ENCODE data around the gene RAD9A.

The RAD9A gene

GRCh38 chr11:67374571-67375281, 17.1 kb upstream of the RAD9A start:
- no peaks in the 10 kb centered on the region for H3K9me3 ChIP-seq
- TF ChIP-seq, protein P1, sequence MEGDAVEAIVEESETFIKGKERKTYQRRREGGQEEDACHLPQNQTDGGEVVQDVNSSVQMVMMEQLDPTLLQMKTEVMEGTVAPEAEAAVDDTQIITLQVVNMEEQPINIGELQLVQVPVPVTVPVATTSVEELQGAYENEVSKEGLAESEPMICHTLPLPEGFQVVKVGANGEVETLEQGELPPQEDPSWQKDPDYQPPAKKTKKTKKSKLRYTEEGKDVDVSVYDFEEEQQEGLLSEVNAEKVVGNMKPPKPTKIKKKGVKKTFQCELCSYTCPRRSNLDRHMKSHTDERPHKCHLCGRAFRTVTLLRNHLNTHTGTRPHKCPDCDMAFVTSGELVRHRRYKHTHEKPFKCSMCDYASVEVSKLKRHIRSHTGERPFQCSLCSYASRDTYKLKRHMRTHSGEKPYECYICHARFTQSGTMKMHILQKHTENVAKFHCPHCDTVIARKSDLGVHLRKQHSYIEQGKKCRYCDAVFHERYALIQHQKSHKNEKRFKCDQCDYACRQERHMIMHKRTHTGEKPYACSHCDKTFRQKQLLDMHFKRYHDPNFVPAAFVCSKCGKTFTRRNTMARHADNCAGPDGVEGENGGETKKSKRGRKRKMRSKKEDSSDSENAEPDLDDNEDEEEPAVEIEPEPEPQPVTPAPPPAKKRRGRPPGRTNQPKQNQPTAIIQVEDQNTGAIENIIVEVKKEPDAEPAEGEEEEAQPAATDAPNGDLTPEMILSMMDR (IDR thresholded peaks at IDR 0.05): no peak
- peak overlapping the region; percentile 82 for H3K27ac ChIP-seq
- peaks cover 12% of the 10 kb centered on the region for H3K27me3 ChIP-seq
- H3K36me3 ChIP-seq: no peaks in the 10 kb centered on the region
- peaks cover 47 to 60% of the 10 kb centered on the region in 2 experiments for H3K4me1 ChIP-seq (ENCODE audit: control insufficient read depth in 1 of 2, insufficient read depth in 1 of 2, low read depth in 1 of 2, low read length in 1 of 2)
- H3K4me3 ChIP-seq (ENCODE audit: low read depth in 1 of 2, low read length in 1 of 2): peak overlapping the region; percentile 63 to 76

DNA sequence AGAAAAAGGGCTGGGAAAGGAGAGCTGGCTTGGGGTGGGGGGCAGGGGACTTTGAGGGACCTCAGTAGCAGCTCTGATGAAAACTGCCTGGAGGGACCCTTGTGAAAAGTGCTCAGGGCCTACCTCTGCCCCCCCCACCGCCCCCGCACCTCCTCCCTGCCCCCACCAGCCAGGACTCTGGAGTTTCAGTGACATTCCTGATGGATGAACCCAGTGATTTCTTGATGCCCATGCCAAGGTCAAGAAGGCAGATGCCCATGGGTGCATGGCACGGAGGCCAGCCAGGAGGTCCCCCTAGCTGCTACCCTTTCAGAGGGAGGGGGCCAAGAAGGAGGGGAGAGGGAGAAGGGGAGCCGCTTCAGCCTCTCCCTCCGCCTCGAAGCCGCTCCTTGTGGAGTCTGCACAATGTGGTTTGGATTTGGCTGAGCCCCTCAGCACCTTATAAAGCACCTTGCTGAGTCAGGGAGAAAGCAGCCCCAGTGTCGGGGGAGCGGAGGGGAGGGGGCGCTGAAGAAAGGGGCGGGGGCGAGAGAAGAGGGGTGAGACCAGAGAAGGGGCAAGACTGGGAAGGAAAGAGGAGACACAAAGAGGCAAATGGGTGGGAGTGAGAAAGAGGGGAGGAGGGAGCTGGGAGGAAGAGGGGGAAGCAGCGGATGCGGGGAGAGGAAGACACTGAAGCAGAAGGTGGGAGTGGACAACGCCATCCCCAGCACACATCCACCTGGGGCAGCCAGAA, 16.3 kb upstream of the RAD9A start:
- H3K36me3 ChIP-seq: no peaks in the 10 kb centered on the region
- no peaks in the 10 kb centered on the region for H3K9me3 ChIP-seq
- H3K4me3 ChIP-seq (ENCODE audit: low read depth in 1 of 2, low read length in 1 of 2): no peak overlapping the region
- H3K27ac ChIP-seq: no peak overlapping the region
- peaks cover 45 to 58% of the 10 kb centered on the region in 2 experiments for H3K4me1 ChIP-seq (ENCODE audit: control insufficient read depth in 1 of 2, insufficient read depth in 1 of 2, low read depth in 1 of 2, low read length in 1 of 2)
- peaks cover 12% of the 10 kb centered on the region for H3K27me3 ChIP-seq
- TF ChIP-seq, protein P1 (IDR thresholded peaks at IDR 0.05): no peak

- Histone ChIP-seq H3K27ac (no peak overlapping the region), H3K4me3 (ENCODE audit: low read depth in 1 of 2, low read length in 1 of 2) (no peak overlapping the region), H3K4me1 (ENCODE audit: control insufficient read depth in 1 of 2, insufficient read depth in 1 of 2, low read depth in 1 of 2, low read length in 1 of 2) (peaks cover 45 to 58% of the 10 kb centered on the region in 2 experiments)
These were observed 15.5 kb upstream of the RAD9A start for GRCh38 chr11:67376063-67376820.

GRCh38 chr11:67376873-67377808, 14.6 kb upstream of the RAD9A start:
- TF ChIP-seq, protein P1 (IDR thresholded peaks at IDR 0.05): no peak
- H3K9me3 ChIP-seq: no peaks in the 10 kb centered on the region
- no peak overlapping the region for H3K27ac ChIP-seq
- no peaks in the 10 kb centered on the region for H3K36me3 ChIP-seq
- peaks cover 45 to 58% of the 10 kb centered on the region in 2 experiments for H3K4me1 ChIP-seq (ENCODE audit: control insufficient read depth in 1 of 2, insufficient read depth in 1 of 2, low read depth in 1 of 2, low read length in 1 of 2)
- H3K4me3 ChIP-seq (ENCODE audit: low read depth in 1 of 2, low read length in 1 of 2): no peak overlapping the region
- peaks cover 12% of the 10 kb centered on the region for H3K27me3 ChIP-seq

More at GRCh38 chr11:67376063-67376820, 15.5 kb upstream of the RAD9A start:
- H3K27me3 ChIP-seq: peaks cover 12% of the 10 kb centered on the region
- TF ChIP-seq, protein P1 (IDR thresholded peaks at IDR 0.05): no peak
- H3K9me3 ChIP-seq: no peaks in the 10 kb centered on the region
- no peaks in the 10 kb centered on the region for H3K36me3 ChIP-seq

DNA sequence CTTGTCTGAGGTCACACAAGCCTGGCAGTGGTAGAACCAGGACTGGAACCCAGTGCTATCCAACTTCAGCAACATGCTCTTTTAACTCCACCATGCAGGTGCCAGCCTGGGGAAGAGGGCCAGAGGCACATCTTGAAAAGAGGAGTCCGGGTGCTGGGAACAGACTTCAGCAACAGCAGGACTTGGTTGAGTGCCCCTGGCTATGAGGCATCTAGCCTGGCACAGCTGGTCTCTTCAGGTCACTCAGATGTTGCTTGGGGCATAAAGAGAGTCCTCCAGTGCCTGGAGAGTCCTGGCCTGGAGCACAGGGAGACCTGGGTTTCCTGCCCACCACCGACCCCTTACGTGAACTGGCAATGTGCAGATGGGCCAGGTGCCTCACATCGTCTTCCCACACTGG, 13.2 kb upstream of the RAD9A start:
- Histone ChIP-seq H3K36me3 (no peaks in the 10 kb centered on the region), H3K4me3 (ENCODE audit: low read depth in 1 of 2, low read length in 1 of 2) (no peak overlapping the region), H3K27ac (no peak overlapping the region), H3K4me1 (ENCODE audit: control insufficient read depth in 1 of 2, insufficient read depth in 1 of 2, low read depth in 1 of 2, low read length in 1 of 2) (peaks cover 48 to 55% of the 10 kb centered on the region in 2 experiments), H3K27me3 (peaks cover 12% of the 10 kb centered on the region), H3K9me3 (no peaks in the 10 kb centered on the region)
- TF ChIP-seq, protein P1 (IDR thresholded peaks at IDR 0.05): no peak

Data from neutrophil (primary cell).